OCI-LY7 (cell line): Measurements from ENCODE around the gene GRHL1. TPM values are rescaled to one million over a fixed set of nuclear protein-coding genes. Genes with fewer than 3 reads are reported as not detected.

Source experiments
- BruUV-seq: library from RNA; stranded (reverse); fragments of 400-500 nt; replicated peaks from 2 replicates; lab custom pipeline; 2021; lab: Mats Ljungman, UMichigan
- CTCF ChIA-PET: fragments of 300-600 bp; sonication (Branson Sonifier 250); formaldehyde crosslinking; loops from one replicate; lab custom pipeline; 2022; ENCODE audit warnings: antibody characterized with exemption; ENCODE audit not compliant: unreplicated experiment; lab: Charles Lee
- POLR2A ChIA-PET: fragments of 300-600 bp; sonication (Branson Sonifier 250); formaldehyde crosslinking; loops from one replicate; lab custom pipeline; 2022; ENCODE audit warnings: antibody characterized with exemption; lab: Charles Lee
- DNase-seq: peaks from one replicate; pipeline ENCODE4 v3.0.0-alpha.2; 2015; ENCODE audit warnings: low spot score
- H2AFZ ChIP-seq: fragments of 200-600 bp; sonication (generic), shearing (Covaris generic); 2 replicates; pipeline ENCODE4 v1.6.1; 2014; ENCODE audit warnings: mild to moderate bottlenecking, antibody characterized with exemption, low read length, moderate library complexity
- H3K27ac ChIP-seq: fragments of 200-600 bp; sonication (generic); 2 replicates; pipeline ENCODE4 v1.5.1; 2014; ENCODE audit warnings: mixed run types, low read depth, mild to moderate bottlenecking, moderate library complexity, low read length, inconsistent platforms; ENCODE audit not compliant: poor library complexity, severe bottlenecking
- H3K36me3 ChIP-seq: fragments of 200-600 bp; sonication (generic); 2 replicates; pipeline ENCODE4 v1.6.1; 2014; ENCODE audit warnings: mild to moderate bottlenecking, antibody characterized with exemption, low read length, moderate library complexity, mixed read lengths; ENCODE audit not compliant: insufficient read depth
- H3K4me1 ChIP-seq: fragments of 200-600 bp; sonication (generic); 2 replicates; pipeline ENCODE4 v1.5.1; 2014; ENCODE audit warnings: mild to moderate bottlenecking, low read length; ENCODE audit not compliant: insufficient read depth, poor library complexity, severe bottlenecking
- H3K4me2 ChIP-seq: fragments of 200-600 bp; sonication (generic); 2 replicates; pipeline ENCODE4 v1.6.1; 2014; ENCODE audit warnings: mild to moderate bottlenecking, low read length
- H3K4me3 ChIP-seq: fragments of 200-600 bp; sonication (generic); 2 replicates; pipeline ENCODE4 v1.5.1; 2014; ENCODE audit warnings: mild to moderate bottlenecking, low read depth, low read length; ENCODE audit not compliant: poor library complexity, severe bottlenecking
- H3K79me2 ChIP-seq: fragments of 200-600 bp; sonication (generic); 2 replicates; pipeline ENCODE4 v1.6.1; 2016; ENCODE audit warnings: low read depth, mild to moderate bottlenecking, low read length, moderate library complexity, mixed read lengths; ENCODE audit not compliant: insufficient read depth
- H3K9me2 ChIP-seq: fragments of 200-600 bp; sonication (generic); 2 replicates; pipeline ENCODE4 v1.6.1; 2016; ENCODE audit warnings: mild to moderate bottlenecking, low read length, mixed read lengths; ENCODE audit not compliant: insufficient read depth
- H3K9me3 ChIP-seq: fragments of 200-600 bp; sonication (generic); 2 replicates; pipeline ENCODE4 v1.6.1; 2014; ENCODE audit warnings: mild to moderate bottlenecking, mixed run types, low read length, mixed read lengths
- H4K20me1 ChIP-seq: fragments of 200-600 bp; sonication (generic); 2 replicates; pipeline ENCODE4 v1.6.1; 2014; ENCODE audit warnings: mild to moderate bottlenecking, antibody characterized with exemption, low read length, moderate library complexity, mixed read lengths; ENCODE audit not compliant: insufficient read depth
- EZH2phosphoT487 ChIP-seq: fragments of 200-600 bp; sonication (generic); IDR thresholded peaks from 2 replicates; pipeline ENCODE4 v1.6.1; 2018; ENCODE audit warnings: low read depth, borderline replicate concordance, mild to moderate bottlenecking, mixed run types, antibody characterized with exemption, low read length, moderate library complexity, mixed read lengths
- intact Hi-C: fragments of 100-400 bp; cut with micrococcal nuclease; formaldehyde crosslinking; loops from one replicate; pipeline ENCODE4 v1.10.0; 2022; ENCODE audit not compliant: unreplicated experiment
- total RNA-seq, 2 experiments: library from RNA; depleted of rRNA in 1 of 2; stranded (reverse); fragments of >200 nt in 1 of 2; shearing (Covaris generic) in 1 of 2; gene quantifications; 2 replicates each; pipeline ENCODE4 v1.2.3, GENCODE V29; 2014 to 2022
- TF ChIP-seq, protein P1 (sequence below): fragments of 200-600 bp; sonication (generic); conservative IDR thresholded peaks from 2 replicates; pipeline ENCODE4 v1.5.1; 2014; ENCODE audit warnings: mild to moderate bottlenecking, antibody characterized with exemption, low read length, moderate library complexity, mixed read lengths

Gene GRHL1
- total RNA-seq, 2 experiments from 2014 or later, result 0.19 to 2.5 TPM

DNA sequence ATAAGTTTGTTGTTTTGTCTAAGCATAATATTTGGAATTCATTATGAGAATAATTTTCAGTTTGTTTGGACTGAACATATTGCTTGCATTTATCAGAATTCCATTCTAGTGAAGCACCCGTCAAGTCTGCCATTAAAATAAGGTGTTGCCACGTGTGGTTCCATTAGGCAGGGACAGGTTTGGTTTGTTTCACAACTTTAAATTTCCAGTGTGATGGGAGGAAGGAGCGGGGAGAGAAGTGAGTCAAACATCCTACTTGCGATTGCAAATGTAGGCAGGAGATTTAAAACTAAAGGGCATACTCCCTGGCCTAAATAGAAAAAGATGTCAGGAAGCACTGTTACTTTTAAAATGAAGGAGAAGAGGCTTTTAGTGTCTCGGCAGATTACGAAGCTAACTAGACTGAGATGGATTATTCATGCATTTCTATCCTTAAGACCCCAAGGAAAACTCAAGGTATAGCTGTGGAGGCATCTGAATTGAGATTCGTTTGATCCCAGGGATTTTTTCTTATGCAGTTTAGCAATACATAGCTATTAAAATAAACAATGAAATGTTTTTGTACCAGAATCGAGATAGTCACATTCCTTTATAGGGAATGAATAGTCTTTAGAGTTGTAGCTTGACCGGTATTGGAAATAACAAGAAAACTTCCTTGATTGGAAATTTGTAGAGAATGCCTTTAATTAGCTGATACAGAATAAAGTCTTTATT, 19.8 kb downstream of the GRHL1 start:
- no peak overlapping the region for H2AFZ ChIP-seq
- no peak overlapping the region for H3K4me2 ChIP-seq
- no peaks in the 10 kb centered on the region for H3K9me2 ChIP-seq
- no peak overlapping the region for H3K27ac ChIP-seq
- H3K4me3 ChIP-seq, result no peak overlapping the region
- H3K4me1 ChIP-seq, result peaks cover 17% of the 10 kb centered on the region
- intact Hi-C loops, result no loop called here
- TF ChIP-seq, protein P1, sequence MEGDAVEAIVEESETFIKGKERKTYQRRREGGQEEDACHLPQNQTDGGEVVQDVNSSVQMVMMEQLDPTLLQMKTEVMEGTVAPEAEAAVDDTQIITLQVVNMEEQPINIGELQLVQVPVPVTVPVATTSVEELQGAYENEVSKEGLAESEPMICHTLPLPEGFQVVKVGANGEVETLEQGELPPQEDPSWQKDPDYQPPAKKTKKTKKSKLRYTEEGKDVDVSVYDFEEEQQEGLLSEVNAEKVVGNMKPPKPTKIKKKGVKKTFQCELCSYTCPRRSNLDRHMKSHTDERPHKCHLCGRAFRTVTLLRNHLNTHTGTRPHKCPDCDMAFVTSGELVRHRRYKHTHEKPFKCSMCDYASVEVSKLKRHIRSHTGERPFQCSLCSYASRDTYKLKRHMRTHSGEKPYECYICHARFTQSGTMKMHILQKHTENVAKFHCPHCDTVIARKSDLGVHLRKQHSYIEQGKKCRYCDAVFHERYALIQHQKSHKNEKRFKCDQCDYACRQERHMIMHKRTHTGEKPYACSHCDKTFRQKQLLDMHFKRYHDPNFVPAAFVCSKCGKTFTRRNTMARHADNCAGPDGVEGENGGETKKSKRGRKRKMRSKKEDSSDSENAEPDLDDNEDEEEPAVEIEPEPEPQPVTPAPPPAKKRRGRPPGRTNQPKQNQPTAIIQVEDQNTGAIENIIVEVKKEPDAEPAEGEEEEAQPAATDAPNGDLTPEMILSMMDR, result no peak
- TF ChIP-seq EZH2phosphoT487, result no peak
- CTCF ChIA-PET, result interaction anchor here (0.9 kb wide), 1 partner anchor 13 kb away, joined by 3 read pairs; no protein-coding TSS in a partner anchor
- no peaks in the 10 kb centered on the region for H3K79me2 ChIP-seq
- no TSS peak for BruUV-seq
- no peaks in the 10 kb centered on the region for H3K36me3 ChIP-seq
- no peaks in the 10 kb centered on the region for H4K20me1 ChIP-seq
- POLR2A ChIA-PET, result interaction anchor here (0.6 to 1.3 kb wide), 8 partner anchors 9 to 828 kb away, joined by 3 to 6 read pairs (median 4); no protein-coding TSS in a partner anchor
- no peaks in the 10 kb centered on the region for H3K9me3 ChIP-seq
- DNase-seq, result no peak

DNA sequence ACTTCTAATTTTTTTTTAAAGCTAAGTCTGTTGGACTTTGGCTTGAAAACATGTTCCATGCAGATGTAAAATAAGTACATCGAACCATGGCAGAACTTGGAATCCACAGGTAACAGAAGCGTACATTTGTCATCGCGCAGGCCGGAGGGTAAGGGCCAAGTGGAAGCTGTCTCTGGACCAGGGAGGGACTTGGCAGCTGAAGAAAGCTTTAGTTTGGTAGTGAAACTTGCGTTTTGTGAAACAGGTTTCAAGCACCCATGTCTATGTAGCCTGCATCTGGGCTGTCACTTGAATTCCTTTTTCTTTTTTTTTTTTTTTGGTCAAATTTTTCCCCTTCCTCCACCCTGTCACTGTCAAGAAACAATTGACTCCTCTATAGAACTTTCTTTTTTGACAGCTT, 20.4 kb downstream of the GRHL1 start:
- DNase-seq, result no peak
- Histone ChIP-seq H3K9me3 (no peaks in the 10 kb centered on the region), H3K4me3 (no peak overlapping the region), H3K4me2 (no peak overlapping the region), H4K20me1 (no peaks in the 10 kb centered on the region), H3K36me3 (no peaks in the 10 kb centered on the region), H3K9me2 (no peaks in the 10 kb centered on the region), H2AFZ (no peak overlapping the region), H3K79me2 (no peaks in the 10 kb centered on the region), H3K27ac (no peak overlapping the region), H3K4me1 (peaks cover 13% of the 10 kb centered on the region)
- intact Hi-C loops, result no loop called here
- ChIA-PET POLR2A (interaction anchor here (0.6 to 1.3 kb wide), 9 partner anchors 10 to 829 kb away, joined by 3 to 6 read pairs (median 3); no protein-coding TSS in a partner anchor), CTCF (interaction anchor here (0.9 kb wide), 1 partner anchor 13 kb away, joined by 3 read pairs; no protein-coding TSS in a partner anchor)
- TF ChIP-seq EZH2phosphoT487, result no peak
- TF ChIP-seq, protein P1, result no peak
- BruUV-seq, result no TSS peak
